Measurements from ENCODE around the gene SDSL.

GRCh38 chr12:113471619-113472171 lies 49.5 kb downstream of the SDSL start, which contains the start of gene LHX5:
- TF ChIP-seq ZNF281 (CRISPR knock-in tag; IDR thresholded peaks at IDR 0.05) = no peak
- TF ChIP-seq GRHL2 (CRISPR knock-in tag; IDR thresholded peaks at IDR 0.05; ENCODE audit: insufficient replicate concordance, severe bottlenecking) = no peak
